IMR-90 (cell line): ENCODE measurements around the gene LRP6. TPM values are rescaled to one million over a fixed set of nuclear protein-coding genes. Genes with fewer than 3 reads are reported as not detected.

Experiments
- ATAC-seq: fragments of 200-7000 bp; cut with Tn5 transposase; 2 replicates; pipeline ENCODE4 v1.9.1; 2020; ENCODE audit warnings: low read depth, mild to moderate bottlenecking, moderate library complexity
- BruUV-seq: library from RNA; stranded (reverse); fragments of 400-500 nt; replicated peaks from 2 replicates; lab custom pipeline; 2021; lab: Mats Ljungman, UMichigan
- CTCF ChIA-PET: fragments of 300-600 bp; formaldehyde crosslinking; extraction: SDS; loops from one replicate; lab custom pipeline; 2021; ENCODE audit warnings: antibody characterized with exemption; lab: Yijun Ruan, JAX
- POLR2A ChIA-PET: fragments of 300-600 bp; sonication (Branson Sonifier 250); formaldehyde crosslinking; loops from one replicate; lab custom pipeline; 2022; ENCODE audit warnings: antibody characterized with exemption; ENCODE audit not compliant: unreplicated experiment; lab: Charles Lee
- DNase-seq: peaks from one replicate; pipeline ENCODE4 v3.0.0; 2013
- H2AFZ ChIP-seq: replicated peaks from 2 replicates; pipeline ENCODE3; 2013; ENCODE audit warnings: low read length, mild to moderate bottlenecking; ENCODE audit not compliant: poor library complexity
- H2AK5ac ChIP-seq: 2 replicates; pipeline ENCODE4 v1.6.1; 2013; ENCODE audit warnings: low read depth, low read length, inconsistent platforms
- H2AK9ac ChIP-seq: replicated peaks from 2 replicates; pipeline ENCODE3; 2013; ENCODE audit warnings: mild to moderate bottlenecking, low read depth, low read length, moderate library complexity; ENCODE audit not compliant: poor library complexity
- H2BK120ac ChIP-seq: 2 replicates; pipeline ENCODE4 v1.6.1; 2013; ENCODE audit warnings: low read depth, low read length, inconsistent platforms
- H2BK15ac ChIP-seq: 3 replicates; pipeline ENCODE4 v1.6.1; 2013; ENCODE audit warnings: low read depth, low read length, inconsistent platforms
- H2BK20ac ChIP-seq: 2 replicates; pipeline ENCODE4 v1.6.1; 2013; ENCODE audit warnings: low read depth, mild to moderate bottlenecking, inconsistent platforms, low read length, moderate library complexity
- H2BK5ac ChIP-seq: 2 replicates; pipeline ENCODE4 v1.6.1; 2013; ENCODE audit warnings: mild to moderate bottlenecking, low read depth, low read length, inconsistent platforms; ENCODE audit not compliant: poor library complexity, severe bottlenecking
- H3K14ac ChIP-seq: replicated peaks from 2 replicates; pipeline ENCODE4 v1.6.1; 2013; ENCODE audit warnings: low read depth, low read length, inconsistent platforms
- H3K18ac ChIP-seq: 2 replicates; pipeline ENCODE4 v1.6.1; 2013; ENCODE audit warnings: low read depth, low read length, control low read depth
- H3K23ac ChIP-seq: 2 replicates; pipeline ENCODE4 v1.6.1; 2013; ENCODE audit warnings: low read depth, low read length, inconsistent platforms
- H3K27ac ChIP-seq: 2 replicates; pipeline ENCODE4 v1.5.1; 2013; ENCODE audit warnings: mild to moderate bottlenecking, control low read depth, low read length; ENCODE audit not compliant: insufficient read depth
- H3K27me3 ChIP-seq: 2 replicates; pipeline ENCODE4 v1.6.1; 2013; ENCODE audit warnings: low read length; ENCODE audit not compliant: control insufficient read depth, insufficient read depth
- H3K36me3 ChIP-seq: 2 replicates; pipeline ENCODE4 v1.6.1; 2013; ENCODE audit warnings: low read length, mixed read lengths; ENCODE audit not compliant: control insufficient read depth, insufficient read depth
- H3K4ac ChIP-seq: 2 replicates; pipeline ENCODE4 v1.6.1; 2013; ENCODE audit warnings: low read depth, low read length, inconsistent platforms
- H3K4me1 ChIP-seq: 2 replicates; pipeline ENCODE4 v1.6.1; 2013; ENCODE audit warnings: low read length, mixed read lengths; ENCODE audit not compliant: control insufficient read depth, insufficient read depth
- H3K4me2 ChIP-seq: 2 replicates; pipeline ENCODE4 v1.6.1; 2013; ENCODE audit warnings: low read depth, mild to moderate bottlenecking, control low read depth, low read length, moderate library complexity
- H3K4me3 ChIP-seq: 2 replicates; pipeline ENCODE4 v1.5.1; 2013; ENCODE audit warnings: low read depth, mild to moderate bottlenecking, control low read depth, low read length, moderate library complexity; ENCODE audit not compliant: insufficient read depth
- H3K56ac ChIP-seq: 2 replicates; pipeline ENCODE4 v1.6.1; 2013; ENCODE audit warnings: low read length, inconsistent platforms; ENCODE audit not compliant: insufficient read depth; ENCODE audit errors: extremely low read depth
- H3K79me1 ChIP-seq, 2 experiments: 2 replicates each; pipeline ENCODE4 v1.6.1; 2013; ENCODE audit warnings: low read length in 2 of 2, inconsistent platforms in 1 of 2, low read depth in 1 of 2
- H3K9ac ChIP-seq: 2 replicates; pipeline ENCODE4 v1.6.1; 2013; ENCODE audit warnings: low read depth, low read length, control low read depth
- H3K9me1 ChIP-seq: 2 replicates; pipeline ENCODE4 v1.6.1; 2013; ENCODE audit warnings: low read length, inconsistent platforms; ENCODE audit not compliant: insufficient read depth
- H3K9me3 ChIP-seq: 2 replicates; pipeline ENCODE4 v1.6.1; 2013; ENCODE audit warnings: low read length; ENCODE audit not compliant: control insufficient read depth, insufficient read depth
- H4K20me1 ChIP-seq: 2 replicates; pipeline ENCODE4 v1.6.1; 2013; ENCODE audit warnings: low read length, inconsistent platforms; ENCODE audit not compliant: insufficient read depth
- H4K5ac ChIP-seq: 2 replicates; pipeline ENCODE4 v1.6.1; 2013; ENCODE audit warnings: mild to moderate bottlenecking, low read depth, low read length, control low read depth
- H4K8ac ChIP-seq, 2 experiments: 2 replicates each; pipeline ENCODE4 v1.6.1; 2013; ENCODE audit warnings: low read depth in 2 of 2, low read length in 2 of 2, control low read depth in 1 of 2, inconsistent platforms in 1 of 2
- H4K91ac ChIP-seq: 2 replicates; pipeline ENCODE4 v1.6.1; 2013; ENCODE audit warnings: low read depth, low read length, inconsistent platforms; ENCODE audit not compliant: insufficient read depth
- BHLHE40 ChIP-seq: fragments of 150-350 bp; IDR thresholded peaks from 2 replicates; pipeline ENCODE4 v1.6.1; 2016; ENCODE audit warnings: mild to moderate bottlenecking, low read depth, low read length
- CEBPB ChIP-seq: IDR thresholded peaks from 2 replicates; pipeline ENCODE4 v1.6.1; 2012; ENCODE audit warnings: low read depth, low read length, improper control_type of control experiment
- CHD1 ChIP-seq: IDR thresholded peaks from 2 replicates; pipeline ENCODE4 v1.6.1; 2012; ENCODE audit warnings: low read depth, low read length, improper control_type of control experiment
- FOS ChIP-seq: fragments of 150-350 bp; IDR thresholded peaks from 2 replicates; pipeline ENCODE4 v1.6.1; 2016; ENCODE audit warnings: low read depth, low read length
- MAFK ChIP-seq: IDR thresholded peaks from 2 replicates; pipeline ENCODE4 v1.6.1; 2012; ENCODE audit warnings: low read depth, low read length, improper control_type of control experiment
- MAZ ChIP-seq: IDR thresholded peaks from 2 replicates; pipeline ENCODE4 v1.6.1; 2012; ENCODE audit warnings: low read depth, mild to moderate bottlenecking, low read length, improper control_type of control experiment, moderate library complexity, borderline replicate concordance
- MXI1 ChIP-seq: IDR thresholded peaks from 2 replicates; pipeline ENCODE4 v1.6.1; 2012; ENCODE audit warnings: low read depth, mild to moderate bottlenecking, low read length, moderate library complexity, borderline replicate concordance
- POLR2A ChIP-seq: IDR thresholded peaks from 2 replicates; pipeline ENCODE4 v1.6.1; 2012; ENCODE audit warnings: mild to moderate bottlenecking, low read depth, low read length
- RAD21 ChIP-seq: IDR thresholded peaks from 2 replicates; pipeline ENCODE4 v1.6.1; 2012; ENCODE audit warnings: low read length, improper control_type of control experiment
- RFX5 ChIP-seq: IDR thresholded peaks from 2 replicates; pipeline ENCODE4 v1.8.0; 2012; ENCODE audit warnings: low read depth, mild to moderate bottlenecking, low read length, moderate library complexity
- SMC3 ChIP-seq: fragments of 150-350 bp; IDR thresholded peaks from 2 replicates; pipeline ENCODE4 v1.6.1; 2016; ENCODE audit warnings: low read depth, mild to moderate bottlenecking, antibody characterized with exemption, low read length, moderate library complexity
- USF2 ChIP-seq: fragments of 150-350 bp; IDR thresholded peaks from 2 replicates; pipeline ENCODE4 v1.6.1; 2017; ENCODE audit warnings: mild to moderate bottlenecking, antibody characterized with exemption, low read length, low read depth
- WGBS, 2 experiments: methylation state at CpG; one replicate each; pipeline versions ENCODE4 v1.1.5 to v1.1.7; 2013; ENCODE audit warnings: missing lambda C conversion rate in 2 of 2; ENCODE audit not compliant: insufficient read length in 1 of 2; ENCODE audit errors: extremely low coverage in 2 of 2; 5-methylcytosine and 5-hydroxymethylcytosine counted together
- dilution Hi-C: fragments of 300-500 bp; cut with HindIII; formaldehyde crosslinking; loops from one replicate; pipeline ENCODE4 v1.14.3; 2018; ENCODE audit warnings: low sequenced_read_pairs; ENCODE audit not compliant: unreplicated experiment
- in situ Hi-C: fragments of 300-500 bp; cut with MboI; formaldehyde crosslinking; loops from 3 replicates; pipeline ENCODE4 v1.14.3; 2019; ENCODE audit warnings: low sequenced_read_pairs, inconsistent platforms, mixed read lengths
- intact Hi-C: fragments of 100-400 bp; cut with micrococcal nuclease; formaldehyde crosslinking; loops from 2 replicates; pipeline ENCODE4 v1.10.0; 2022
- polyA plus RNA-seq, 3 experiments: library from polyadenylated mRNA; depleted of rRNA; stranded (reverse); fragments of >200 nt; gene quantifications; 2 replicates each; pipeline ENCODE4 v1.2.3, GENCODE V29; 2012; ENCODE audit warnings: low replicate concordance in 1 of 3
- total RNA-seq: library from RNA; depleted of rRNA; stranded (reverse); fragments of >200 nt; gene quantifications from 2 replicates; pipeline ENCODE4 v1.2.3, GENCODE V29; 2012
- TF ChIP-seq, protein P1 (sequence below): fragments of 150-350 bp; IDR thresholded peaks from 2 replicates; pipeline ENCODE4 v1.6.1; 2016; ENCODE audit warnings: low read depth, mild to moderate bottlenecking, low read length, moderate library complexity, borderline replicate concordance

LRP6 gene
- total and polyA plus RNA-seq, 2 of the 4 experiments (the other 2 are of a cell fraction), result 14.2 to 32.1 TPM

DNA sequence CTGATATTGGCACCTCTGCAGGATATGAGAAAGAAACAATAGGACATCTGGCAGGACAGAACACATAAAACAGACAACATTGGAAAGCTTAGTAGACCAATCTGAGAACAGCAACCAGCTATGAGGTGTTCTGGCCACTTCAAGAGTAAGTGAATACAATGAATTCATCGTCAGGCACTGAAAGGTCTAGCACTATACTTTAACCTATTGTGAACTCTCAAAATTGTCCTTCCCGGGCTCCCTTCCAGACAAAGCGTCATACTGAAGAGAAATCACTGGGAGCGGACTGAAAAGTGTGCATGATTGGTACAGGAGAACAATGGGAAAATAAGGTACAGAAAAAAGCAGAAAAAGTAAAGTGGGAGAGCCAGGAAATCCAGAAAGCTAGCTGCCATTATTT, 75.8 kb downstream of the LRP6 start:
- no peak overlapping the region for H2BK5ac ChIP-seq
- H2AK9ac ChIP-seq, result no peak overlapping the region
- 0 out of 2 replicates have a peak, but pooled peaks cover 3% of the 10 kb centered on the region for H3K4me1 ChIP-seq
- no peak overlapping the region for H2AK5ac ChIP-seq
- H3K9me3 ChIP-seq, result no peaks in the 10 kb centered on the region
- no peak overlapping the region for H3K18ac ChIP-seq
- no peak overlapping the region for H4K5ac ChIP-seq
- no peaks in the 10 kb centered on the region for H3K9me1 ChIP-seq
- H3K14ac ChIP-seq, result no peak overlapping the region
- no peak overlapping the region for H4K91ac ChIP-seq
- H3K27me3 ChIP-seq, result no peaks in the 10 kb centered on the region
- no peak overlapping the region for H3K4ac ChIP-seq
- no peak overlapping the region for H4K8ac ChIP-seq
- H2BK15ac ChIP-seq, result no peak overlapping the region
- no peak overlapping the region for H3K9ac ChIP-seq
- intact Hi-C loops, result no loop called here
- in situ Hi-C loops, result no loop called here
- no peak overlapping the region for H2AFZ ChIP-seq
- CTCF ChIA-PET, result interaction anchor here (1.1 kb wide), 1 partner anchor 10 kb away, joined by 3 read pairs; no protein-coding TSS in a partner anchor
- H2BK20ac ChIP-seq, result no peak overlapping the region
- H4K20me1 ChIP-seq, result peaks cover 14% of the 10 kb centered on the region; the same call in 1 of the 2 replicates
- peaks cover 3% of the 10 kb centered on the region; the same call in 1 of the 2 replicates for H3K36me3 ChIP-seq
- no peak overlapping the region for H3K4me2 ChIP-seq
- H3K79me1 ChIP-seq, result peaks cover 26 to 28% of the 10 kb centered on the region in 2 experiments
- no TSS peak for BruUV-seq
- WGBS, 2 experiments, result no CpG with 5 or more reads among the region's 4 CpGs
- TF ChIP-seq MAFK, result no peak
- TF ChIP-seq MXI1, result no peak
- TF ChIP-seq SMC3, result no peak
- no peak for TF ChIP-seq RAD21
- no peak for TF ChIP-seq RFX5
- TF ChIP-seq MAZ, result no peak
- TF ChIP-seq POLR2A, result no peak
- no peak for TF ChIP-seq USF2
- no peak for TF ChIP-seq CEBPB
- TF ChIP-seq, protein P1, sequence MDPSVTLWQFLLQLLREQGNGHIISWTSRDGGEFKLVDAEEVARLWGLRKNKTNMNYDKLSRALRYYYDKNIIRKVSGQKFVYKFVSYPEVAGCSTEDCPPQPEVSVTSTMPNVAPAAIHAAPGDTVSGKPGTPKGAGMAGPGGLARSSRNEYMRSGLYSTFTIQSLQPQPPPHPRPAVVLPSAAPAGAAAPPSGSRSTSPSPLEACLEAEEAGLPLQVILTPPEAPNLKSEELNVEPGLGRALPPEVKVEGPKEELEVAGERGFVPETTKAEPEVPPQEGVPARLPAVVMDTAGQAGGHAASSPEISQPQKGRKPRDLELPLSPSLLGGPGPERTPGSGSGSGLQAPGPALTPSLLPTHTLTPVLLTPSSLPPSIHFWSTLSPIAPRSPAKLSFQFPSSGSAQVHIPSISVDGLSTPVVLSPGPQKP, result no peak
- TF ChIP-seq FOS, result no peak
- no peak for TF ChIP-seq BHLHE40
- TF ChIP-seq CHD1, result no peak
- H3K23ac ChIP-seq, result no peak overlapping the region
- dilution Hi-C loops, result no loop called here
- DNase-seq (no peak), ATAC-seq (no peak)
- no peak overlapping the region for H3K4me3 ChIP-seq
- H3K56ac ChIP-seq, result no peak overlapping the region
- no peak overlapping the region for H2BK120ac ChIP-seq
- H3K27ac ChIP-seq, result no peak overlapping the region
- POLR2A ChIA-PET, result no interaction called here
